Panc1 (cell line): Measurements from ENCODE around the gene BRD4. TPM values are rescaled to one million over a fixed set of nuclear protein-coding genes. Genes with fewer than 3 reads are reported as not detected.
"Not testable (repeated sequence)": the region's sequence is repeated elsewhere in the genome, so short reads cannot be mapped to it uniquely, and the experiment has no call there.

Experiments used
- ATAC-seq: fragments of 200-7000 bp; cut with Tn5 transposase; 2 replicates; pipeline ENCODE4 v1.9.1; 2020; ENCODE audit warnings: mild to moderate bottlenecking, moderate library complexity
- BruUV-seq: library from RNA; stranded (reverse); fragments of 400-500 nt; replicated peaks from 2 replicates; lab custom pipeline; 2021; lab: Mats Ljungman, UMichigan
- CTCF ChIA-PET: fragments of 300-600 bp; sonication (Branson Sonifier 250); formaldehyde crosslinking; loops from one replicate; lab custom pipeline; 2022; ENCODE audit warnings: antibody characterized with exemption; lab: Charles Lee
- POLR2A ChIA-PET: fragments of 300-600 bp; sonication (Branson Sonifier 250); formaldehyde crosslinking; loops from one replicate; lab custom pipeline; 2022; ENCODE audit warnings: antibody characterized with exemption; lab: Charles Lee
- DNase-seq: peaks from one replicate; pipeline ENCODE4 v3.0.0-alpha.2; 2010; ENCODE audit warnings: low read depth, low spot score
- H3K27ac ChIP-seq: 2 replicates; pipeline ENCODE4 v1.5.1; 2011; ENCODE audit warnings: mild to moderate bottlenecking, low read length, inconsistent platforms
- H3K27me3 ChIP-seq: fragments of 200-500 bp; sonication (Bioruptor generic); 2 replicates; pipeline ENCODE4 v1.6.0; 2014; ENCODE audit warnings: low read length, inconsistent platforms; ENCODE audit not compliant: control insufficient read depth, insufficient read depth
- H3K36me3 ChIP-seq: fragments of 200-500 bp; sonication (Bioruptor generic); 2 replicates; pipeline ENCODE4 v1.5.1; 2014; ENCODE audit warnings: inconsistent platforms, mild to moderate bottlenecking, low read length, moderate library complexity; ENCODE audit not compliant: control insufficient read depth, insufficient read depth
- H3K4me1 ChIP-seq: 2 replicates; pipeline ENCODE4 v1.5.1; 2011; ENCODE audit warnings: inconsistent platforms, mild to moderate bottlenecking, low read length, moderate library complexity; ENCODE audit not compliant: control insufficient read depth, insufficient read depth
- H3K4me3 ChIP-seq, 2 experiments: 2 replicates each; pipeline ENCODE4 v1.5.1; 2011 to 2012; ENCODE audit warnings: low read depth in 2 of 2, low read length in 2 of 2, mild to moderate bottlenecking in 2 of 2, inconsistent platforms in 1 of 2, moderate library complexity in 1 of 2
- H3K9me3 ChIP-seq: fragments of 200-500 bp; sonication (Bioruptor generic); 2 replicates; pipeline ENCODE4 v1.5.1; 2014; ENCODE audit warnings: low read depth, mild to moderate bottlenecking, inconsistent platforms, low read length, moderate library complexity; ENCODE audit not compliant: control insufficient read depth, insufficient read depth
- CTCF ChIP-seq: fragments of 450-650 bp; IDR thresholded peaks from 2 replicates; pipeline ENCODE4 v1.5.1; 2017; ENCODE audit warnings: mild to moderate bottlenecking
- POLR2AphosphoS5 ChIP-seq: IDR thresholded peaks from 2 replicates; pipeline ENCODE4 v1.6.1; 2012; ENCODE audit warnings: mild to moderate bottlenecking, low read depth, low read length, moderate library complexity
- SIN3A ChIP-seq: IDR thresholded peaks from 2 replicates; pipeline ENCODE4 v1.6.1; 2012; ENCODE audit warnings: low read depth, mild to moderate bottlenecking, low read length, moderate library complexity, borderline replicate concordance; ENCODE audit not compliant: insufficient read depth
- TCF7L2 ChIP-seq: IDR thresholded peaks from 2 replicates; pipeline ENCODE4 v1.6.1; 2011; ENCODE audit warnings: mild to moderate bottlenecking, low read depth, low read length, inconsistent platforms
- in situ Hi-C: cut with HindIII; loops from 2 replicates; pipeline ENCODE4 v1.10.0; 2016; ENCODE audit warnings: low sequenced_read_pairs, low pct_unique_long_range_greater_than_20kb
- intact Hi-C: fragments of 100-400 bp; cut with micrococcal nuclease; formaldehyde crosslinking; loops from one replicate; pipeline ENCODE4 v1.10.0; 2022; ENCODE audit not compliant: unreplicated experiment
- total RNA-seq: library from RNA; stranded (reverse); gene quantifications from one replicate; pipeline ENCODE4 v1.2.1, GENCODE V29; 2021; ENCODE audit not compliant: unreplicated experiment
- TF ChIP-seq, protein P1 (sequence below), 2 experiments: IDR thresholded peaks; 2 replicates each; pipeline ENCODE4 v1.6.1; 2011 to 2012; ENCODE audit warnings: low read depth in 2 of 2, control low read depth in 1 of 2, low read length in 1 of 2, mild to moderate bottlenecking in 1 of 2, moderate library complexity in 1 of 2; ENCODE audit not compliant: insufficient read depth in 1 of 2

BRD4 gene
- total RNA-seq, 1 experiment from 2014 or later = 102 TPM

- intact Hi-C loops, H3K4me1 ChIP-seq, H3K27me3 ChIP-seq, ATAC-seq, in situ Hi-C loops, H3K9me3 ChIP-seq, DNase-seq, H3K4me3 ChIP-seq, H3K36me3 ChIP-seq, H3K27ac ChIP-seq, BruUV-seq: not testable (repeated sequence)
- ChIA-PET CTCF (interaction anchor here (0.5 kb wide), 1 partner anchor 202 kb away, joined by 8 read pairs; no protein-coding TSS in a partner anchor), POLR2A (interaction anchor here (0.6 to 0.7 kb wide), 2 partner anchors 722 to 802 kb away, joined by 3 read pairs; no protein-coding TSS in a partner anchor)
These were observed 27.7 kb upstream of the BRD4 start for GRCh38 chr19:15360015-15360414.

GRCh38 chr19:15358918-15359317 is 26.6 kb upstream of the BRD4 start:
- no peak overlapping the region for H3K27ac ChIP-seq
- no TSS peak for BruUV-seq
- no peak overlapping the region for H3K4me3 ChIP-seq
- POLR2A ChIA-PET = no interaction called here
- DNase-seq (no peak), ATAC-seq (no peak)
- CTCF ChIA-PET = no interaction called here
- H3K4me1 ChIP-seq = no peaks in the 10 kb centered on the region
- no peaks in the 10 kb centered on the region for H3K9me3 ChIP-seq
- H3K27me3 ChIP-seq = no peaks in the 10 kb centered on the region
- peaks cover 5% of the 10 kb centered on the region; the same call in 1 of the 2 replicates for H3K36me3 ChIP-seq
- in situ Hi-C loops = no loop called here
- intact Hi-C loops = no loop called here
- TF ChIP-seq TCF7L2 = no peak
- TF ChIP-seq POLR2AphosphoS5 = no peak
- TF ChIP-seq SIN3A = no peak
- TF ChIP-seq, protein P1, sequence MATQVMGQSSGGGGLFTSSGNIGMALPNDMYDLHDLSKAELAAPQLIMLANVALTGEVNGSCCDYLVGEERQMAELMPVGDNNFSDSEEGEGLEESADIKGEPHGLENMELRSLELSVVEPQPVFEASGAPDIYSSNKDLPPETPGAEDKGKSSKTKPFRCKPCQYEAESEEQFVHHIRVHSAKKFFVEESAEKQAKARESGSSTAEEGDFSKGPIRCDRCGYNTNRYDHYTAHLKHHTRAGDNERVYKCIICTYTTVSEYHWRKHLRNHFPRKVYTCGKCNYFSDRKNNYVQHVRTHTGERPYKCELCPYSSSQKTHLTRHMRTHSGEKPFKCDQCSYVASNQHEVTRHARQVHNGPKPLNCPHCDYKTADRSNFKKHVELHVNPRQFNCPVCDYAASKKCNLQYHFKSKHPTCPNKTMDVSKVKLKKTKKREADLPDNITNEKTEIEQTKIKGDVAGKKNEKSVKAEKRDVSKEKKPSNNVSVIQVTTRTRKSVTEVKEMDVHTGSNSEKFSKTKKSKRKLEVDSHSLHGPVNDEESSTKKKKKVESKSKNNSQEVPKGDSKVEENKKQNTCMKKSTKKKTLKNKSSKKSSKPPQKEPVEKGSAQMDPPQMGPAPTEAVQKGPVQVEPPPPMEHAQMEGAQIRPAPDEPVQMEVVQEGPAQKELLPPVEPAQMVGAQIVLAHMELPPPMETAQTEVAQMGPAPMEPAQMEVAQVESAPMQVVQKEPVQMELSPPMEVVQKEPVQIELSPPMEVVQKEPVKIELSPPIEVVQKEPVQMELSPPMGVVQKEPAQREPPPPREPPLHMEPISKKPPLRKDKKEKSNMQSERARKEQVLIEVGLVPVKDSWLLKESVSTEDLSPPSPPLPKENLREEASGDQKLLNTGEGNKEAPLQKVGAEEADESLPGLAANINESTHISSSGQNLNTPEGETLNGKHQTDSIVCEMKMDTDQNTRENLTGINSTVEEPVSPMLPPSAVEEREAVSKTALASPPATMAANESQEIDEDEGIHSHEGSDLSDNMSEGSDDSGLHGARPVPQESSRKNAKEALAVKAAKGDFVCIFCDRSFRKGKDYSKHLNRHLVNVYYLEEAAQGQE (IDR thresholded peaks at IDR 0.05; ENCODE audit: insufficient read depth in 1 of 2, low read depth in 2 of 2, low read length in 1 of 2) = no peak
- no peak for TF ChIP-seq CTCF

- in situ Hi-C loops = no loop called here
These were observed 25.6 kb upstream of the BRD4 start for GRCh38 chr19:15357906-15358305.

More at GRCh38 chr19:15357906-15358305, 25.6 kb upstream of the BRD4 start:
- BruUV-seq = TSS peak; percentile 45
- Histone ChIP-seq H3K4me1 (no peaks in the 10 kb centered on the region), H3K4me3 (no peak overlapping the region), H3K9me3 (no peaks in the 10 kb centered on the region), H3K27me3 (no peaks in the 10 kb centered on the region), H3K27ac (no peak overlapping the region), H3K36me3 (peaks cover 5% of the 10 kb centered on the region; the same call in 1 of the 2 replicates)
- TF ChIP-seq TCF7L2 (no peak), SIN3A (no peak), POLR2AphosphoS5 (no peak), CTCF (no peak)
- TF ChIP-seq, protein P1 (IDR thresholded peaks at IDR 0.05; ENCODE audit: insufficient read depth in 1 of 2, low read depth in 2 of 2, low read length in 1 of 2) = no peak
- intact Hi-C loops = no loop called here
- ChIA-PET CTCF (no interaction called here), POLR2A (no interaction called here)
- ATAC-seq (no peak), DNase-seq (no peak)
